SU-DHL-6 (cell line): ENCODE data around the gene LINGO3.

ENCODE experiments used
- H2AFZ ChIP-seq: fragments of 200-600 bp; sonication (generic); 2 replicates; pipeline ENCODE4 v1.6.1; 2014; ENCODE audit warnings: low read depth, mild to moderate bottlenecking, moderate library complexity, mixed read lengths, antibody characterized with exemption, low read length; ENCODE audit not compliant: severe bottlenecking
- H3F3A ChIP-seq: fragments of 200-600 bp; shearing (Covaris generic); 2 replicates; pipeline ENCODE4 v1.6.0; 2016; ENCODE audit warnings: antibody characterized with exemption, mild to moderate bottlenecking; ENCODE audit not compliant: insufficient read depth
- H3K27ac ChIP-seq: fragments of 200-600 bp; sonication (generic); 2 replicates; pipeline ENCODE4 v1.5.1; 2016; ENCODE audit warnings: low read depth, mild to moderate bottlenecking, low read length, moderate library complexity, mixed read lengths
- H3K27me3 ChIP-seq: fragments of 200-600 bp; sonication (generic), shearing (Covaris generic); 2 replicates; pipeline ENCODE4 v1.6.0; 2014; ENCODE audit warnings: mild to moderate bottlenecking, low read length
- H3K36me3 ChIP-seq: fragments of 200-600 bp; sonication (generic); 2 replicates; pipeline ENCODE4 v1.6.1; 2014; ENCODE audit warnings: mild to moderate bottlenecking, low read length, mixed read lengths
- H3K4me2 ChIP-seq: fragments of 300-600, 200-600 bp; shearing (Covaris generic), sonication (generic); 2 replicates; pipeline ENCODE4 v1.6.0; 2014; ENCODE audit warnings: low read length, low read depth, mild to moderate bottlenecking; ENCODE audit not compliant: poor library complexity, severe bottlenecking
- H3K4me3 ChIP-seq: fragments of 200-600 bp; sonication (generic); 2 replicates; pipeline ENCODE4 v1.5.1; 2014; ENCODE audit warnings: antibody characterized with exemption, low read length, mild to moderate bottlenecking, mixed read lengths; ENCODE audit not compliant: insufficient read depth, poor library complexity, severe bottlenecking
- H3K79me2 ChIP-seq: fragments of 200-600 bp; sonication (generic); 2 replicates; pipeline ENCODE4 v1.6.1; 2014; ENCODE audit warnings: mild to moderate bottlenecking, low read length, moderate library complexity; ENCODE audit not compliant: insufficient read depth
- H3K9ac ChIP-seq: fragments of 200-600 bp; sonication (generic); 2 replicates; pipeline ENCODE4 v1.7.0; 2014; ENCODE audit warnings: mild to moderate bottlenecking, low read length
- H3K9me2 ChIP-seq: fragments of 200-600 bp; sonication (generic); replicated peaks from 2 replicates; pipeline ENCODE4 v1.6.1; 2014; ENCODE audit warnings: low read length; ENCODE audit not compliant: insufficient read depth
- H3K9me3 ChIP-seq: fragments of 200-600 bp; sonication (generic); 2 replicates; pipeline ENCODE4 v1.6.1; 2014; ENCODE audit warnings: low read length, mixed read lengths; ENCODE audit not compliant: insufficient read depth
- H4K20me1 ChIP-seq: fragments of 200-600 bp; sonication (generic); 2 replicates; pipeline ENCODE4 v1.6.1; 2014; ENCODE audit warnings: low read depth, mild to moderate bottlenecking, antibody characterized with exemption, low read length, moderate library complexity, mixed read lengths
- EZH2phosphoT487 ChIP-seq: fragments of 200-600 bp; sonication (generic), shearing (Covaris generic); conservative IDR thresholded peaks from 2 replicates; pipeline ENCODE4 v1.6.1; 2018; ENCODE audit warnings: mild to moderate bottlenecking, antibody characterized with exemption, low read length, moderate library complexity, mixed read lengths
- TF ChIP-seq, protein P1 (sequence below): fragments of 200-600 bp; sonication (generic); IDR thresholded peaks from one replicate; pipeline ENCODE4 v1.5.1; 2017; ENCODE audit warnings: antibody characterized with exemption, mild to moderate bottlenecking, low read length, moderate library complexity; ENCODE audit not compliant: insufficient read depth, poor library complexity, severe bottlenecking

Gene LINGO3

DNA sequence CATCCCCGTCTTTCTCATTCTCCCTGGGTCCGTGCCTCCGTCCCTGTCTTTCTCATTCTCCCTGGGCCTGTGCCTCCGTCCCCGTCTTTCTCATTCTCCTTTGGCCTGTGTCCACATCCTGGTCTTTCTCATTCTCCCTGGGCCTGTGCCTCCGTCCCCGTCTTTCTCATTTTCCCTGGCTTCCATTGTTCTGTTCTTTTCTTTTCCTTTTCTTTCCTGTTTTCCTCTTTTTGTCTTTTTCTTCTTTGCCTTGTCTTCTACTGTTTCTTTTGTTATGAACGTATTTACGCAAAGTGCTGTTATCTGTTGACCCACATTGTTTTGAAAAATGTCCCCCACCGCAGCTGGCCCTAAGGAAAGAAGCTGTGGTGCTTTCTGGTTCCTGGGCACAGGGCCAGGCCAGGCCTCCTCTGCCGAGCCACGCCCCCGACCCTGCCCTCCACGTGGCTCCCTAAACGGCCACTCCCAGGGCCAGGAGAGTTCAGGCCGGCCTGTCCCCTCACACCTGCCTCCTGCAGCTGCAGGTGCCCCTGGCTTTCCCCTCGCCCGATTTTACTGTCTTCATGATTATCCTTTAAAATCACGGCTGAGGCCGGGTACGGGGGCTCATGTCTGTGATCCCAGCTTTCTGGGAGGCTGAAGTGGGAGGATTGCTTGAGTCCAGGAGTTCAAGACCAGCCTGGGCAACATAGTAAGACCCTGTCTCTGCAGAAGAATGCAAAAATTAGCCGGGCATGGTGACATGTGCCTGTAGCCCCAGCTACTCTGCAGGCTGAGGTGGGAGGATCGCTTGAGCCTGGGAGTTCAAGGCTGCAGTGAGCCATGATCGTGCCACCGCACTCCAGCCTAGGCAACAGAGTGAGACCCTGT lies 38.1 kb upstream of the LINGO3 start:
- H2AFZ ChIP-seq, result no peak overlapping the region
- no peaks in the 10 kb centered on the region for H3K9me3 ChIP-seq
- no peaks in the 10 kb centered on the region for H4K20me1 ChIP-seq
- TF ChIP-seq EZH2phosphoT487, result no peak
- TF ChIP-seq, protein P1, sequence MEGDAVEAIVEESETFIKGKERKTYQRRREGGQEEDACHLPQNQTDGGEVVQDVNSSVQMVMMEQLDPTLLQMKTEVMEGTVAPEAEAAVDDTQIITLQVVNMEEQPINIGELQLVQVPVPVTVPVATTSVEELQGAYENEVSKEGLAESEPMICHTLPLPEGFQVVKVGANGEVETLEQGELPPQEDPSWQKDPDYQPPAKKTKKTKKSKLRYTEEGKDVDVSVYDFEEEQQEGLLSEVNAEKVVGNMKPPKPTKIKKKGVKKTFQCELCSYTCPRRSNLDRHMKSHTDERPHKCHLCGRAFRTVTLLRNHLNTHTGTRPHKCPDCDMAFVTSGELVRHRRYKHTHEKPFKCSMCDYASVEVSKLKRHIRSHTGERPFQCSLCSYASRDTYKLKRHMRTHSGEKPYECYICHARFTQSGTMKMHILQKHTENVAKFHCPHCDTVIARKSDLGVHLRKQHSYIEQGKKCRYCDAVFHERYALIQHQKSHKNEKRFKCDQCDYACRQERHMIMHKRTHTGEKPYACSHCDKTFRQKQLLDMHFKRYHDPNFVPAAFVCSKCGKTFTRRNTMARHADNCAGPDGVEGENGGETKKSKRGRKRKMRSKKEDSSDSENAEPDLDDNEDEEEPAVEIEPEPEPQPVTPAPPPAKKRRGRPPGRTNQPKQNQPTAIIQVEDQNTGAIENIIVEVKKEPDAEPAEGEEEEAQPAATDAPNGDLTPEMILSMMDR, result no peak
- H3K36me3 ChIP-seq, result no peaks in the 10 kb centered on the region
- no peaks in the 10 kb centered on the region for H3K79me2 ChIP-seq
- no peaks in the 10 kb centered on the region for H3F3A ChIP-seq
- no peak overlapping the region for H3K9ac ChIP-seq
- no peaks in the 10 kb centered on the region for H3K27me3 ChIP-seq
- H3K4me3 ChIP-seq, result no peak overlapping the region
- no peaks in the 10 kb centered on the region for H3K9me2 ChIP-seq
- H3K27ac ChIP-seq, result no peak overlapping the region
- H3K4me2 ChIP-seq, result no peak overlapping the region

DNA sequence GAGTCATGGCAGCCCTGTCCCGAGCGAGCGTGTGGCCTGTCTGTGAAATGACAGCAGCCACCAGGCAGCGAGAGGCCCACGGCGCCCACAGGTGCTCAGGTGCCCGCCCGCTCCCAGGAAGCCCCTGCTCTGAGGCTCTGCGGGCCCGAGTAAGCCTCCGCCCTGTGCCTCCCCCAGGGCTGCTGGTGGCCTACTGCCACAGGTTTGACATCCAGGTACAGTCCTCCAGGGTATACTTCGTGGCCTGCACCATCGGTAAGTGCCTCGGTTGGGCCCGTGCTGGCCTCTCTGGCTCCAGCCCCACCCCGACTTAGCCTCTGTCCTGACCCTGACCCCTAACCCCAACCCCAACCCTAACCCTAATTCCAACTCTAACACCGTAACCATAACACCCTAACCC lies 37.1 kb upstream of the LINGO3 start:
- H4K20me1 ChIP-seq, result no peaks in the 10 kb centered on the region
- no peak overlapping the region for H3K9ac ChIP-seq
- TF ChIP-seq, protein P1, result no peak
- no peak for TF ChIP-seq EZH2phosphoT487
- H3K27me3 ChIP-seq, result no peaks in the 10 kb centered on the region
- no peak overlapping the region for H3K4me2 ChIP-seq
- no peaks in the 10 kb centered on the region for H3K9me3 ChIP-seq
- no peak overlapping the region for H2AFZ ChIP-seq
- no peak overlapping the region for H3K4me3 ChIP-seq
- no peaks in the 10 kb centered on the region for H3K9me2 ChIP-seq
- no peaks in the 10 kb centered on the region for H3F3A ChIP-seq
- H3K27ac ChIP-seq, result no peak overlapping the region
- H3K79me2 ChIP-seq, result no peaks in the 10 kb centered on the region
- no peaks in the 10 kb centered on the region for H3K36me3 ChIP-seq

DNA sequence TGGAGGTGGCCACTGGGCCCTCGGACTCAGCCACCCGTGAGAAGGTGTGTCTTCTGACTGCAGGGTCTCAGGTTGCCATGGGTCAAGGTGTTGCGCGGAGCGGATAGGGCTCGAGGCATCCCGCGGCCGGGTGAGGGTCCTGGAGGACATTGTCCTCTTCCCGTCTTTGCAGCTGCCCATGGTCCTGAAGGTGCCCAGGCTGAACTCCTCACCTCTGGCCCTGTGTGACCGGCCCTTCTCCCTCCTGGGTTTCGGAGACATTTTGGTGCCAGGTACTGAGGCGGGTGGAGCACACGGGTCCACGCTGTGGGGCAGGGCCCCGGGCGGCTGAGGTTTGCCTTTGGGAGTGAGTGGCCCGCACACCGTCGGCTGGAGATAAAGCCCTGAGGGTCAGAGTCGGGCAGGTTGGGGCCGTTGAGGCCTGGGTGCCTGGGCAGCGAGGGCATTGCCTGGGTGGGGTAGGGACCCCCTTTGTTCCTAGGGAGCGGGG lies 36.5 kb upstream of the LINGO3 start:
- Histone ChIP-seq H3F3A (no peaks in the 10 kb centered on the region), H3K9ac (no peak overlapping the region), H3K4me3 (no peak overlapping the region), H3K9me3 (no peaks in the 10 kb centered on the region), H3K79me2 (no peaks in the 10 kb centered on the region), H3K4me2 (no peak overlapping the region), H4K20me1 (no peaks in the 10 kb centered on the region), H2AFZ (no peak overlapping the region), H3K36me3 (no peaks in the 10 kb centered on the region), H3K27me3 (no peaks in the 10 kb centered on the region), H3K27ac (no peak overlapping the region), H3K9me2 (no peaks in the 10 kb centered on the region)
- TF ChIP-seq, protein P1, result no peak
- no peak for TF ChIP-seq EZH2phosphoT487
